ENCODE results near the gene CWC27.

CWC27 gene

GRCh38 chr5:65059681-65060598 is 291.2 kb downstream of the CWC27 start:
- no peak overlapping the region for H3K4me3 Mint-ChIP-seq
- no peak for ATAC-seq
- no peaks in the 10 kb centered on the region for H3K27me3 Mint-ChIP-seq
- H3K27ac Mint-ChIP-seq, result peak overlapping the region; percentile 57
- H3K9me3 Mint-ChIP-seq, result peaks cover 9% of the 10 kb centered on the region
- peaks cover 10% of the 10 kb centered on the region for H3K36me3 Mint-ChIP-seq
- peaks cover 45% of the 10 kb centered on the region for H3K4me1 Mint-ChIP-seq

GRCh38 chr5:65061250-65061973 is 292.7 kb downstream of the CWC27 start:
- ATAC-seq, result peak; percentile 75

GRCh38 chr5:65061974-65062353 is 293.2 kb downstream of the CWC27 start:
- Mint-ChIP-seq H3K36me3 (peaks cover 4% of the 10 kb centered on the region), H3K4me1 (peaks cover 64% of the 10 kb centered on the region), H3K27me3 (no peaks in the 10 kb centered on the region), H3K9me3 (no peaks in the 10 kb centered on the region), H3K4me3 (no peak overlapping the region), H3K27ac (peak overlapping the region; percentile 33)
- peak; percentile 42 for ATAC-seq

More at GRCh38 chr5:65061250-65061973, 292.7 kb downstream of the CWC27 start:
- Mint-ChIP-seq H3K4me3 (no peak overlapping the region), H3K9me3 (peaks cover 2% of the 10 kb centered on the region), H3K27ac (peak overlapping the region; percentile 33), H3K27me3 (no peaks in the 10 kb centered on the region), H3K4me1 (peaks cover 59% of the 10 kb centered on the region), H3K36me3 (peaks cover 7% of the 10 kb centered on the region)

- no peak for ATAC-seq
- H3K36me3 Mint-ChIP-seq, result peaks cover 3% of the 10 kb centered on the region
- no peaks in the 10 kb centered on the region for H3K27me3 Mint-ChIP-seq
- no peak overlapping the region for H3K27ac Mint-ChIP-seq
- no peak overlapping the region for H3K4me3 Mint-ChIP-seq
- H3K9me3 Mint-ChIP-seq, result no peaks in the 10 kb centered on the region
- H3K4me1 Mint-ChIP-seq, result peaks cover 63% of the 10 kb centered on the region
Measured at GRCh38 chr5:65062469-65063083, 293.8 kb downstream of the CWC27 start.

GRCh38 chr5:65065001-65065511 is 296.3 kb downstream of the CWC27 start:
- Mint-ChIP-seq H3K27me3 (no peaks in the 10 kb centered on the region), H3K4me3 (no peak overlapping the region), H3K36me3 (no peaks in the 10 kb centered on the region), H3K27ac (no peak overlapping the region), H3K9me3 (no peaks in the 10 kb centered on the region), H3K4me1 (peaks cover 65% of the 10 kb centered on the region)
- no peak for ATAC-seq

- Mint-ChIP-seq H3K4me3 (no peak overlapping the region), H3K27me3 (no peaks in the 10 kb centered on the region), H3K9me3 (no peaks in the 10 kb centered on the region), H3K27ac (peak overlapping the region; percentile 25), H3K4me1 (peaks cover 49% of the 10 kb centered on the region), H3K36me3 (no peaks in the 10 kb centered on the region)
- ATAC-seq, result peak; percentile 92
Measured at GRCh38 chr5:65066387-65067146, 297.8 kb downstream of the CWC27 start.

GRCh38 chr5:65067147-65067506 is 298.4 kb downstream of the CWC27 start:
- H3K4me3 Mint-ChIP-seq, result no peak overlapping the region
- peak overlapping the region; percentile 25 for H3K27ac Mint-ChIP-seq
- H3K36me3 Mint-ChIP-seq, result no peaks in the 10 kb centered on the region
- H3K9me3 Mint-ChIP-seq, result no peaks in the 10 kb centered on the region
- no peak for ATAC-seq
- H3K4me1 Mint-ChIP-seq, result peaks cover 44% of the 10 kb centered on the region
- no peaks in the 10 kb centered on the region for H3K27me3 Mint-ChIP-seq

Data from stimulated activated memory B cell treated with anti-CD40 and anti-IgM and Interleukin-4, amounts not matched to agents 10 μg/mL and 1 μg/mL and 100 μg/mL, for 72 hours (primary cell).